K562 (cell line): ENCODE results near the gene TAAR1. TPM values are rescaled to one million over a fixed set of nuclear protein-coding genes. Genes with fewer than 3 reads are reported as not detected.
A peak's percentile ranks its signal among the peaks of the same experiment; 100 is the strongest.
"Not testable (repeated sequence)": the region's sequence is repeated elsewhere in the genome, so short reads cannot be mapped to it uniquely, and the experiment has no call there.

ENCODE experiments used
- ATAC-seq: fragments of 200-7000 bp; cut with Tn5 transposase; 3 replicates; pipeline ENCODE4 v1.9.1; 2020; ENCODE audit warnings: moderate library complexity
- BruUV-seq: library from RNA; stranded (reverse); fragments of 400-500 nt; replicated peaks from 2 replicates; lab custom pipeline; 2021; lab: Mats Ljungman, UMichigan
- CTCF ChIA-PET: fragments of 300-600 bp; formaldehyde crosslinking; extraction: SDS; loops from one replicate; lab custom pipeline; 2021; ENCODE audit warnings: low intra/inter-chr PET ratio; lab: Yijun Ruan, JAX
- POLR2A ChIA-PET: fragments of 300-600, 350-650 bp; sonication (Branson Sonifier 250); formaldehyde crosslinking; extraction: SDS; loops from one replicate; lab custom pipeline; 2021; ENCODE audit warnings: antibody characterized with exemption, inconsistent platforms; lab: Yijun Ruan, JAX
- DNase-seq, 4 experiments: peaks; one replicate each; pipeline versions ENCODE4 v3.0.0 to v3.0.0-alpha.2; 2011 to 2018; ENCODE audit warnings: low spot score in 3 of 4, mixed read lengths in 3 of 4; ENCODE audit errors: extremely low read depth in 1 of 4
- FAIRE-seq: peaks from 2 replicates; lab custom pipeline; 2011; peaks lifted over from hg19 to GRCh38; lab: Jason Lieb, UNC
- H2AFZ ChIP-seq: 2 replicates; pipeline ENCODE4 v1.6.0; 2011; ENCODE audit warnings: low read depth, low read length, control low read depth, inconsistent platforms
- H3K27ac ChIP-seq: fragments of 200-600 bp; 3 replicates; pipeline ENCODE4 v1.8.0; 2011; ENCODE audit warnings: low read depth, mild to moderate bottlenecking, control low read depth, inconsistent platforms, low read length, moderate library complexity, mixed read lengths; ENCODE audit errors: extremely low read depth
- H3K27me3 ChIP-seq, 2 experiments: fragments of 300-600 bp in 1 of 2; 2 replicates in 1 of 2; 3 replicates in 1 of 2; pipeline versions ENCODE4 v1.6.0 to v1.8.0; 2011; ENCODE audit warnings: inconsistent platforms in 2 of 2, low read length in 2 of 2, mild to moderate bottlenecking in 1 of 2, mixed read lengths in 1 of 2, moderate library complexity in 1 of 2; ENCODE audit not compliant: control insufficient read depth in 2 of 2, insufficient read depth in 2 of 2
- H3K36me3 ChIP-seq: fragments of 300-600 bp; 3 replicates; pipeline ENCODE4 v1.8.0; 2011; ENCODE audit warnings: mild to moderate bottlenecking, low read length, inconsistent platforms; ENCODE audit not compliant: control insufficient read depth, insufficient read depth
- H3K4me1 ChIP-seq, 2 experiments: fragments of 200-600 bp in 1 of 2; replicated peaks in 1 of 2; 2 replicates in 1 of 2; 3 replicates in 1 of 2; pipeline versions ENCODE4 v1.5.1 to v1.8.0; 2011; ENCODE audit warnings: inconsistent platforms in 2 of 2, low read length in 2 of 2, mild to moderate bottlenecking in 1 of 2, mixed read lengths in 1 of 2, moderate library complexity in 1 of 2; ENCODE audit not compliant: control insufficient read depth in 2 of 2, insufficient read depth in 2 of 2
- H3K4me2 ChIP-seq: 2 replicates; pipeline ENCODE4 v1.6.1; 2011; ENCODE audit warnings: low read length, control low read depth, inconsistent platforms, mixed read lengths; ENCODE audit not compliant: insufficient read depth
- H3K4me3 ChIP-seq: fragments of 200-600 bp; sonication (generic), shearing (Covaris generic); 2 replicates; pipeline ENCODE4 v1.5.1; 2016; ENCODE audit warnings: control low read depth, inconsistent platforms
- H3K79me2 ChIP-seq: fragments of 200-600 bp; 3 replicates; pipeline ENCODE4 v1.8.0; 2011; ENCODE audit warnings: low read length, inconsistent platforms; ENCODE audit not compliant: control insufficient read depth, insufficient read depth
- H3K9ac ChIP-seq, 2 experiments: 2 replicates each; pipeline versions ENCODE4 v1.6.0 to v1.6.1; 2011; ENCODE audit warnings: low read depth in 2 of 2, low read length in 2 of 2, control low read depth in 1 of 2, inconsistent platforms in 1 of 2, mild to moderate bottlenecking in 1 of 2, mixed read lengths in 1 of 2; ENCODE audit not compliant: insufficient read depth in 1 of 2
- H3K9me1 ChIP-seq: one replicate; pipeline ENCODE4 v1.6.0; 2011; ENCODE audit warnings: inconsistent platforms, mild to moderate bottlenecking, low read length, moderate library complexity; ENCODE audit not compliant: control insufficient read depth, insufficient read depth
- H3K9me3 ChIP-seq: replicated peaks from 2 replicates; pipeline ENCODE4 v1.5.1; 2011; ENCODE audit warnings: low read depth, low read length, inconsistent platforms; ENCODE audit not compliant: control insufficient read depth, insufficient read depth
- H4K20me1 ChIP-seq: replicated peaks from 2 replicates; pipeline ENCODE4 v1.6.1; 2011; ENCODE audit warnings: low read length, inconsistent platforms, mixed read lengths; ENCODE audit not compliant: control insufficient read depth, insufficient read depth
- ATF3 ChIP-seq, 2 experiments: fragments of 450-650 bp in 1 of 2; sonication (generic) in 1 of 2; formaldehyde crosslinking in 1 of 2; IDR thresholded peaks in 1 of 2; conservative IDR thresholded peaks in 1 of 2; 2 replicates each; pipeline versions ENCODE4 v1.6.1 to v1.8.1; 2016 to 2023; ENCODE audit warnings: mild to moderate bottlenecking in 2 of 2, moderate library complexity in 2 of 2, inconsistent platforms in 1 of 2, missing genetic modification reagents in 1 of 2
- CEBPB ChIP-seq: fragments of 450-650 bp; IDR thresholded peaks from 2 replicates; pipeline ENCODE4 v1.6.1; 2016; ENCODE audit warnings: missing genetic modification characterization, missing compliant biosample characterization
- CEBPG ChIP-seq, 3 experiments: fragments of 200-800 bp in 1 of 3; sonication (Bioruptor generic) in 1 of 3; sonication (generic) in 1 of 3; formaldehyde crosslinking in 1 of 3; IDR thresholded peaks in 2 of 3; conservative IDR thresholded peaks in 1 of 3; 2 replicates each; pipeline versions ENCODE4 v1.6.1 to v1.8.0; 2016 to 2022; ENCODE audit warnings: missing compliant biosample characterization in 2 of 3, missing genetic modification characterization in 2 of 3, mild to moderate bottlenecking in 1 of 3, missing genetic modification reagents in 1 of 3
- ETS1 ChIP-seq: conservative IDR thresholded peaks from 2 replicates; pipeline ENCODE4 v1.6.1; 2011; ENCODE audit warnings: low read depth, mild to moderate bottlenecking, low read length; ENCODE audit not compliant: control insufficient read depth
- FOXO4 ChIP-seq: fragments of 450-650 bp; formaldehyde crosslinking; IDR thresholded peaks from 2 replicates; pipeline ENCODE4 v1.4.0; 2020; ENCODE audit warnings: mild to moderate bottlenecking, moderate library complexity
- GABPB1 ChIP-seq: sonication (generic); formaldehyde crosslinking; IDR thresholded peaks from 2 replicates; pipeline ENCODE4 v1.8.0; 2022; ENCODE audit warnings: mild to moderate bottlenecking, missing genetic modification reagents
- GTF2A2 ChIP-seq: IDR thresholded peaks from 2 replicates; pipeline ENCODE4 v1.6.1; 2016; ENCODE audit warnings: mild to moderate bottlenecking, missing genetic modification characterization, missing compliant biosample characterization
- HDGF ChIP-seq: fragments of 450-650 bp; IDR thresholded peaks from 2 replicates; pipeline ENCODE4 v1.6.1; 2016
- WGBS: fragments of 100-300 bp; shearing (Covaris generic); methylation state at CpG from one replicate; pipeline ENCODE4 v1.1.6; 2016; ENCODE audit warnings: low coverage, mixed read lengths; ENCODE audit not compliant: insufficient coverage; ENCODE audit errors: missing lambda C conversion rate; 5-methylcytosine and 5-hydroxymethylcytosine counted together
- in situ Hi-C: fragments of 300-500 bp; cut with MboI; formaldehyde crosslinking; loops from 4 replicates; pipeline ENCODE4 v1.15.0; 2018; ENCODE audit warnings: inconsistent platforms, mixed read lengths
- intact Hi-C: fragments of 100-400 bp; cut with micrococcal nuclease; formaldehyde crosslinking; loops from 2 replicates; pipeline ENCODE4 v1.14.2; 2022
- polyA plus RNA-seq, 8 experiments: library from polyadenylated mRNA; depleted of rRNA in 4 of 8; stranded (reverse) in 5 of 8; unstranded in 3 of 8; fragments of >200 nt; fragmentation: Nextera tagmentation in 2 of 8; fragmentation: Illumina TruSeq in 1 of 8; extraction: Ambion mirVana in 2 of 8; extraction: Trizol in 1 of 8; gene quantifications; 2 replicates each; pipeline versions ENCODE4 v1.2.1 to v1.2.3, GENCODE V29; 2011 to 2014; ENCODE audit warnings: inconsistent platforms in 1 of 8, missing spikeins in 1 of 8
- total RNA-seq, 7 experiments: library from RNA; depleted of rRNA in 6 of 7; stranded (reverse); fragments of >200 nt in 6 of 7; fragmentation: Illumina TruSeq in 2 of 7; extraction: Trizol in 2 of 7; gene quantifications; 2 replicates each; pipeline versions ENCODE4 v1.2.1 to v1.2.3, GENCODE V29; 2011 to 2021; ENCODE audit warnings: low replicate concordance in 1 of 7

TAAR1 gene
- total and polyA plus RNA-seq, 9 of the 15 experiments (the other 6 are each of a cell fraction or from before 2014, with no cell fraction given), result not detected

- intact Hi-C loops, result no loop called here
- Histone ChIP-seq H3K9ac (no peak overlapping the region), H3K4me1 (no peaks in the 10 kb centered on the region), H3K27ac (no peak overlapping the region), H3K27me3 (no peaks in the 10 kb centered on the region), H3K9me3 (no peaks in the 10 kb centered on the region), H3K9me1 (no peaks in the 10 kb centered on the region), H3K79me2 (no peaks in the 10 kb centered on the region), H3K4me2 (no peak overlapping the region), H4K20me1 (no peaks in the 10 kb centered on the region), H2AFZ (no peak overlapping the region), H3K36me3 (no peaks in the 10 kb centered on the region), H3K4me3 (no peak overlapping the region)
- POLR2A ChIA-PET, result no interaction called here
- CTCF ChIA-PET, result no interaction called here
- ATAC-seq (no peak), DNase-seq (no peak), FAIRE-seq (no peak)
- no TSS peak for BruUV-seq
- no peak for TF ChIP-seq GABPB1 (CRISPR knock-in tag)
- TF ChIP-seq GTF2A2 (tag), result no peak
- no peak for TF ChIP-seq HDGF
- TF ChIP-seq ETS1, result no peak
- TF ChIP-seq ATF3 (IDR thresholded peaks at IDR 0.05), result peak; percentile 24; the same call in 1 of the 2 replicates
- TF ChIP-seq ATF3 (CRISPR knock-in tag; conservative IDR thresholded peaks at IDR 0.05), result no peak
- TF ChIP-seq FOXO4 (CRISPR knock-in tag), result no peak
- TF ChIP-seq CEBPB (tag), result peak; percentile 48
- TF ChIP-seq CEBPG (CRISPR knock-in tag; IDR thresholded peaks at IDR 0.05), result no peak
- TF ChIP-seq CEBPG (tag; conservative IDR thresholded peaks at IDR 0.05 in 1 of 2, IDR thresholded peaks at IDR 0.05 in 1 of 2), result peak; percentile 32 to 61; a peak in 3 of 4 replicates
- in situ Hi-C loops, result no loop called here
Measured at GRCh38 chr6:132708002-132708401, 49.0 kb upstream of the TAAR1 start.

GRCh38 chr6:132706756-132707155 lies 47.8 kb upstream of the TAAR1 start:
- H3K9me3 ChIP-seq, H3K27me3 ChIP-seq, CTCF ChIA-PET, H3K27ac ChIP-seq, H4K20me1 ChIP-seq, DNase-seq, in situ Hi-C loops, H3K79me2 ChIP-seq, POLR2A ChIA-PET, H3K4me1 ChIP-seq, H2AFZ ChIP-seq, H3K9ac ChIP-seq, H3K4me3 ChIP-seq, FAIRE-seq, BruUV-seq, ATAC-seq, H3K36me3 ChIP-seq, H3K4me2 ChIP-seq, intact Hi-C loops, H3K9me1 ChIP-seq: not testable (repeated sequence)
- WGBS, result 2% methylated on average over 4 of the region's 4 CpGs
